ENCODE data around the gene LY6G6C.

Gene LY6G6C

DNA sequence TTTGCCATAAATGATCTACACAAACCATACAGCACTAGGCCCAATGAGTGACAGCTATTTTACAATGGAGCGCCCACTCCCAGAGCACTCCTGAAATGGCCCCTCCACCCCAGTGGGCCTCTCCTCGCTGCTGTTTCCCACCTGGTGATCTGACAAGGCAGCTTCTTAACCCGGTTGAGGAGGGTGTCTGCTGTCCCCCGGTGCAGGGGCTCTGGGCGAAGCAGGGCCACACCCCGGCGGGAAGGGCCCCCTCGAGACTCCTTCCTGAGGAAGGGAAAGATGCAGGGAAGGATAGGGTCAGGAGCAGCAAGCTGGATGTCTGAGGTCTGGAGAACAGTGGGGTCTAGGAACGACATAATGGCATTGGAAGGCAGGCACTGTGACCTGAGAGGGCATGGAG lies 28.7 kb downstream of the LY6G6C start:
- no peak overlapping the region for H3K9ac ChIP-seq (ENCODE audit: low read depth, low read length)
- peaks cover 6% of the 10 kb centered on the region; the same call in 1 of the 2 replicates for H3K4me1 ChIP-seq (ENCODE audit: insufficient read depth, low read length)
- no peaks in the 10 kb centered on the region for H3K9me3 ChIP-seq (ENCODE audit: control insufficient read depth, insufficient read depth, low read length)
- H3K36me3 ChIP-seq (ENCODE audit: insufficient read depth, low read length): peaks cover 13% of the 10 kb centered on the region

DNA sequence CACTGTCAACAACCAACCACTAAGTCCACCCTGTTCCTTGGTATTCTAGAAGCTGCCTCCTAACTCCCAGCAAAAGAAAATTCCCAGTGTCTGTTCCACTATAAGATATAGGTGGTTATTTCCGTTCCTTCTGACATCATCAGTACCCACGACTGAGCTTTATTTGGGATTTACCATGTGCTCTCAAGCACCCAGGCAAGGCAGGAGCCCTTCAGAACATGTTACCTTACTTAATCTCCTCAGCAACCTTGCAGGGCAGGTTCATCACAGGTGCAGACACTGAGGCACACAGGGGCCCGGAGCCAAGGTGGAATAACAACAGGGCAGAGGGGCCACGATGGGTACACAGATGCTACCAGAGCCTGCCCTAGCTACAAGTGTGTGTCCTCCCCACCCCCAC lies 29.2 kb downstream of the LY6G6C start:
- Histone ChIP-seq H3K36me3 (ENCODE audit: insufficient read depth, low read length) (peaks cover 15% of the 10 kb centered on the region), H3K4me1 (ENCODE audit: insufficient read depth, low read length) (peaks cover 6% of the 10 kb centered on the region; the same call in 1 of the 2 replicates), H3K9me3 (ENCODE audit: control insufficient read depth, insufficient read depth, low read length) (no peaks in the 10 kb centered on the region), H3K9ac (ENCODE audit: low read depth, low read length) (no peak overlapping the region)

DNA sequence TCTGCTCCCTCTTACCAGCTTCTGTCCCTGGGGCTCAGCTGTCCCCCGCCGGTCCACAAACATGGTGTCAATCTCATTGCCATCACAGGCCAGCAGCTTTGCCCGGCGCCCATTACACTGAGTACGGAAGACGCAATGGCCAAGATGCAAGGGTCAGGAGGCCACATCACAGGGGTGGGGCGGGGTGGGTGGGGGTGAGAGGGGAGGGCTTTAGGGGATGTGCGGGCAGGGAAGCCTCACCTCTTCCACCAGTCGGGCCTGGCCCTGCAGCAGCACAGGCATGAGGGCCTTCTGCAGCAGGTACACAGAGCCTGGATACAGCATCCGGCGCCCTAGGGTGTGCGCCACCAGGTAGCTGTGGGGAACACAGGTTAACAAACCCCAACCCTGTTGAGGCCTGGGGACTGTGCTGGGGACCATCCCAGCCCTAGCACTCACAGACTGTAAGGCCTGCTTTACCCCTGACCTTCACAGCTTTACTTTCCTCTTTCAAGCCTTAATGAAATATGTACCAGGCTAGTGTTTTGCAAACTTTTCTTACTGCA lies 29.9 kb downstream of the LY6G6C start:
- H3K9ac ChIP-seq (ENCODE audit: low read depth, low read length): no peak overlapping the region
- H3K9me3 ChIP-seq (ENCODE audit: control insufficient read depth, insufficient read depth, low read length): no peaks in the 10 kb centered on the region
- peaks cover 15% of the 10 kb centered on the region for H3K36me3 ChIP-seq (ENCODE audit: insufficient read depth, low read length)
- peaks cover 6% of the 10 kb centered on the region; the same call in 1 of the 2 replicates for H3K4me1 ChIP-seq (ENCODE audit: insufficient read depth, low read length)

DNA sequence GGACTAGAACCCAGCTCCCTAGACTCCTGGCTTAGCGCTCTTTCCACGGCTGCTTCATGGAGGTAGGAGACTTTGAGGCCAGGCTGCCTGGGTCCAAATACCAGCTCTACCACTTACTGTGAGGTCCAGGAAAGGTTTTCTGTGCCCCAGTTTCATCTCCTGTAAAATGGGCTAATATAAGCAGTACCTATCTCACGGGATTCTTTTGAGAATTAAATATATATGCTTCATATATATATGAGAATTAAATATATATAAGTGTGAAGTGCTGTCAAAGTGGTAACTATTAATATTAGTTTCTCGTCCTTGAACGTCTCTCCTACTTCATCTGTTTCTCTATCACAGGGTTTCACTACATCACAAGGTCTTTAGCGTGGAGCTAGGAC lies 30.5 kb downstream of the LY6G6C start:
- no peak overlapping the region for H3K9ac ChIP-seq (ENCODE audit: low read depth, low read length)
- peaks cover 6% of the 10 kb centered on the region; the same call in 1 of the 2 replicates for H3K4me1 ChIP-seq (ENCODE audit: insufficient read depth, low read length)
- H3K36me3 ChIP-seq (ENCODE audit: insufficient read depth, low read length): peaks cover 15% of the 10 kb centered on the region
- no peaks in the 10 kb centered on the region for H3K9me3 ChIP-seq (ENCODE audit: control insufficient read depth, insufficient read depth, low read length)

DNA sequence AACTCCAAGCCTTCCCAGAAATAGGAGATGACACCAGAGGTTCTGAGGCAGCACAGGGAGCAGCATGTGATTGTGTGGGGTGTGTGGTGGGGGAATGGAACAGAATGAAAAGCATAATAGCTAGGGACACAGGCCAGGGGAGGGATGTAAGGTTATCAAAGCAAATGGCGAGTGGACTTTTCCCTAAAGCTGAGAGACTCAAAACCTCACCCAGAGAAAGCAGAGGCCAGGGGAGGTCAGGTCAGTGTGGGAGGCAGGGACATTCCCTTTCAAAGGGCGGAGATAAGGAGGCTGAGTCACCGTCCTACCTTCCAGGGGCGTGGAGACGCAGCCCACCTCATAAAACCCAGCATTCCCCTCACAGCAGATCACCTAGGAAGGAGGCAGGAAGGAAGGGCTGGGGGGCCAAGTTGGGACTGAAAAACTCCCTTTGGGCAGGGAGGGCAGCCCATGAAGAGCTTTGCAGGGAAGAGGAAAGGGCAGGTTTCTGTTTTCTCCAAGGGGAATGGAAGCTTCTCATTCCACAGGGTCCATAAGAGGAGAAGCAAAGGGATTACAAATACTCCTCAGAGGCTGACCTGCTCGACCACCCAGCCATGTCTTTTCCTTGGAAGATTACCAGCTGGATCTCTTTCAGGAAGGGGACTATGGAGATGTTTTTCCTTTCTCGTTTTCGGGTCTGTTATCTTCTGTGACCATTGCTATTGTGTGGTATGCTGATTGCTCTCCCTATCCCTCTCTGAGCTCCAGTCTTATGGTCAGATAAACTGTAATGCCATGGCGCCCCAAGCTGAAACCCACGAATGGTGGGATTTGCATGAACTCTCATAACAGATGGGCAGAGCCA lies 31.1 kb downstream of the LY6G6C start:
- Histone ChIP-seq H3K36me3 (ENCODE audit: insufficient read depth, low read length) (peaks cover 15% of the 10 kb centered on the region), H3K9me3 (ENCODE audit: control insufficient read depth, insufficient read depth, low read length) (no peaks in the 10 kb centered on the region), H3K9ac (ENCODE audit: low read depth, low read length) (no peak overlapping the region), H3K4me1 (ENCODE audit: insufficient read depth, low read length) (peaks cover 6% of the 10 kb centered on the region; the same call in 1 of the 2 replicates)

DNA sequence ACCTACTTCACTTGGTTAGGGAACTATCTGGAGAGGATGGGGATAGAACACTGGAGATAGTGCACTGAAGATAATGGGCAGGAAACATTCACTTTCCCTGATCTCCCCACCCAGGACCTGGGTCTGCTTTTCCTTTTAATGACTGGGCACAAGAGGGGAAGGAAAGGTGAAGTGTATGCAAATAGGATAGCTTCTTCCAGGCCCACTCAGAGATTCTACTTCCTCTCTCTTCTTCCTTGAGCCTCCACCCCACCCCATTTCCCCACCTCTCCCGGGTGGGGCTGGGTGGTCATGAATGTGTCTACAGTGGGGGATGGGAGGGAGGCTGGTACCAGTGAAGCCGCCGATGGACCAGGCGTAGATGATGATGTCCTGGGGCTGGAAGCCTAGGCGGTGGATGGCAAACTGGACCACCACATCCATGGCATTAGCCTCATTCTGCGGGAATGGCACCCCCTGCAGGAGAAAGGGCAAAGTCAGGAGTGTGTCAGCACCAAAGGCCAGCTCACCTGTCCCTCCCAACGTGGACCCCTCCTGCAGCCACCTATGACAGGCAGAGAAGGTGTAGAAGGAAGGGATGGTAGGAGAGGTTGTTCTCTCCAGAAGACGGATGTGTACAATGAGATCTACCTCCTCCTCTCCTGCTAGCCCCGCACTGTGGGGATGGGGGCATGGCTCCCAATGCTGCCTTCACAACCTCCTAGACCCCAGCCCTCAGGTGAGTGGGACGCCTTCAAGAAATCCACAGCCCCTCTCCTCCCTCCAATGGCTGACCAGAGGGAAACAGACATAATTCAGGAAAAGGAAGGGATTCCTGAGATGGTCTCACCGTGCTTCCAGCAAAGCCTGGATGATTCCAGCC lies 32.1 kb downstream of the LY6G6C start:
- H3K36me3 ChIP-seq (ENCODE audit: insufficient read depth, low read length): peaks cover 15% of the 10 kb centered on the region
- H3K9ac ChIP-seq (ENCODE audit: low read depth, low read length): no peak overlapping the region
- peaks cover 6% of the 10 kb centered on the region; the same call in 1 of the 2 replicates for H3K4me1 ChIP-seq (ENCODE audit: insufficient read depth, low read length)
- H3K9me3 ChIP-seq (ENCODE audit: control insufficient read depth, insufficient read depth, low read length): no peaks in the 10 kb centered on the region

DNA sequence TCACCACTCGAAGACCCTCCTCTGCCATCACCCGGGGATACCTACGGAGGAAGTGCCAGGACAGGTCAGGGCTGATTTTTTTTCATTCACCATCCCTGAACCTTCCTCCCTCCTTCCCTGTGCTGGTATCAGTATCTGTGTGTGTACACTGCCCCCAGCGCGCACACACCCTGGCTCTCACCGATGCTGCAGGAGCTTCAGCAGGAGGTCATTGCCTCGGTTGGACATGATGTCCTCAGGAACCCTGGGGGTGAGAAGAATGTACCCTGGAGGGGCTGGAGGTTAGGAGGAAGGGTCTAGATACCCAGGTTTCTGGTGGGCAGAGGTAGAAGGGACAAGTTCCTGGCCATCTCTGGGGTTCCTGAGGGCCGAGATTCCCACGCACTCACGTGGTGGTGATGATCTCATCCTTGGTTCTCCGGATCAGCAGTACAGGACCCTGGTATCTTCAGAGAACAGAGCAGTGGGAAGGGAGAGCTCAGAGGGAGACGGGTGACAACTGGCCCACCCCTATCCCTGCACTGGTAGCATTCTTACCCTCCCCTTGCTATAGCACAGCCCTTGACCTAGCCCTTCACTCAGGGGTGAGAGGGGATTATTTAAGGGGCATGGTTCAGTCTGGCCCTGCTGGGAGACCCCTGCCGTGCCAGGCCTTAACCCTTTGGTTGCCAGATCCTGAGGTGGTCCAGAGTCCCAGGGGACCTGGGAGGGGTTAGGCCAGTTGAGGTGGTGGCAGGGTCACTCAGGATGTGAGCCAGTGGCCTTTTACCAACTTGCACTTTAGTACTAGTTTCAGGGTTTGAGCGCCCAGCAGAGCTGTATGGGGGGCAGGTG lies 33.5 kb downstream of the LY6G6C start:
- Histone ChIP-seq H3K36me3 (ENCODE audit: insufficient read depth, low read length) (peaks cover 15% of the 10 kb centered on the region), H3K9ac (ENCODE audit: low read depth, low read length) (no peak overlapping the region), H3K9me3 (ENCODE audit: control insufficient read depth, insufficient read depth, low read length) (no peaks in the 10 kb centered on the region), H3K4me1 (ENCODE audit: insufficient read depth, low read length) (peaks cover 6% of the 10 kb centered on the region; the same call in 1 of the 2 replicates)

DNA sequence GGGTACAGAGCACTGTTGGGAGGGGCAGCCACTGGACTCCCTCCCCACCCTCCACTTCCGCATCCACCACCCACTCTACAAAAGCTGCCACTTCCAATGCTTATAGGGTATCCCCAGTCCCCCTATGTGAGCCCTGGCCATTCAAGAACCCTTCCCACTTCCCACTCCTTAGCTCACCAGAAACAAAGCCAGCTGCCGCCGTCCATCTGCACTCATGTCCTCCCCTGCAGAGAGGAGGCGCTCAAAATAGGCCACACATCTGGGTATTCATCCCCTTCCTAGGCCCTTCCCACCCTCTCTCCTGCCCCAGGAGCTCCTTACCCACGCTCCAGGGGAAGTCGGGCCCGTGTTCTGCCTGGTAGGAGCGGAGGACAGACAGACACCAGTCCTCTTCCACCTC lies 34.2 kb downstream of the LY6G6C start:
- Histone ChIP-seq H3K36me3 (ENCODE audit: insufficient read depth, low read length) (peaks cover 15% of the 10 kb centered on the region), H3K9me3 (ENCODE audit: control insufficient read depth, insufficient read depth, low read length) (no peaks in the 10 kb centered on the region), H3K4me1 (ENCODE audit: insufficient read depth, low read length) (peaks cover 6% of the 10 kb centered on the region; the same call in 1 of the 2 replicates), H3K9ac (ENCODE audit: low read depth, low read length) (no peak overlapping the region)

DNA sequence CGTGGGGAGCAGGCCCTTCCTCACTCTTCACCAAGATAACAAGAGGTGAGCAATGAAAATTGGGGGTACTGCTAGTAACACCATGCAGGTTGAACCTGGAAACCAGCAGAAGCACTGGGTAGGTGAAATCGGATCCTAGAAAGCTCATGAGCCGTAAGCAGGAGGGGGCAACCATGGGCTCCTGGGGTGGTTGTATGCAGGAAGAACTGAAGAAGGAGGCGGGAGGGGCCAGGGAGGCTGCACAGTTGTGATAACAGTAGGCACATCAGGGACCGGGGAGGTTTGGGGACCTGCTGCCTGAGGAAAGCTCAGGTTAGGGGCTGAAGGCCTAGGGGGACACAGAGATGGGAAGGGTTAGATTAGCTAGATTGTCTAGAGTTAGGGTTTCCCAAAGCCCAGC lies 35.1 kb downstream of the LY6G6C start:
- no peaks in the 10 kb centered on the region for H3K9me3 ChIP-seq (ENCODE audit: control insufficient read depth, insufficient read depth, low read length)
- H3K36me3 ChIP-seq (ENCODE audit: insufficient read depth, low read length): peaks cover 15% of the 10 kb centered on the region
- H3K4me1 ChIP-seq (ENCODE audit: insufficient read depth, low read length): peaks cover 6% of the 10 kb centered on the region; the same call in 1 of the 2 replicates
- H3K9ac ChIP-seq (ENCODE audit: low read depth, low read length): no peak overlapping the region

DNA sequence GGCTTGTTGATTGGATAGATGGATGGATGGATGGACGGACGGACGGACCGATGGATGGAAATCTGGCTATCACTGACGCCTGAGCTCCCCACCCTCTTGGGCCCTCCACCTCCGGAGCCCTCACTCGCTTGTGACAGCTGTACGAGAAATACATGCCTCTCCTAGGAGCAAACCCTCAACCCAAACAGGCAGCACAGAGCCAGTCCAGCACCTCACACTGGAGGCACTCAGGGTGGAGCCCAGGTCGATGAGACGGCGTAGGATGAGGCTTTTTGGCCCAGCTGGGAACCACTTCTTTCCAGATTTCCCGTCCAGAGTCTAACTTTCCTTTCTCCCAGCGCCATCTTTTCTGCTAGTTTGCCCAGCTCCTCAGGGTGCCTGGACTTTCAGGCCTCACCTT lies 38.0 kb downstream of the LY6G6C start:
- H3K9ac ChIP-seq (ENCODE audit: low read depth, low read length): peak overlapping the region; percentile 62; the same call in 1 of the 2 replicates
- no peaks in the 10 kb centered on the region for H3K4me1 ChIP-seq (ENCODE audit: insufficient read depth, low read length)
- peaks cover 8% of the 10 kb centered on the region for H3K36me3 ChIP-seq (ENCODE audit: insufficient read depth, low read length)
- H3K9me3 ChIP-seq (ENCODE audit: control insufficient read depth, insufficient read depth, low read length): no peaks in the 10 kb centered on the region

DNA sequence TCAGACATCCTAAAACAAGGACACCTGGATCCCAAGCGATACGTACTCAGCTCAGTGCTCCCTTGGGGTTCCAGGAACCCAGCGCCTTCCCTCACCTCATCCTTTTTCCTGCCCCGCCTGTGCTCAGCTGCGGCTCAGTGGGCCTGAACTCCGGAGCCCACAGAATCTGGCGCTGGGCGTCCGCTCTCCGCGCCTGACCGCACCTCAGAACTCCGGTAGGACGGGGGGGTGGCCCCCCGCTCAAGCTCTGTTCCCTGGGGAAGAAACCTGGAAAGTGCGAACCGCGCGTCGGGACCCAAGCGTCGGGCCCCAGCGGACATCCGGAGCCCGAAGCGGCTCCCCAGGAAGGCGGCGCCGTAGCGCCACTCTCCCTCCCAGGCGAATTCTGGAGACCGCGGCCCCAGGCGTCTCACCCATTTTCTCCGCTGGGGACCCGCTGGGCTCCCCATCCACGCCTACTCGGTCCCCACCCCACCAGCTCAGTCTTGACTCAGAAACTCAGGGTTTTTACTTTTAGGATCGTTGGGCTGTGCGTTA lies 40.3 kb downstream of the LY6G6C start:
- H3K4me1 ChIP-seq (ENCODE audit: insufficient read depth, low read length): no peaks in the 10 kb centered on the region
- peak overlapping the region; percentile 52 for H3K9ac ChIP-seq (ENCODE audit: low read depth, low read length)
- H3K36me3 ChIP-seq (ENCODE audit: insufficient read depth, low read length): no peaks in the 10 kb centered on the region
- H3K9me3 ChIP-seq (ENCODE audit: control insufficient read depth, insufficient read depth, low read length): no peaks in the 10 kb centered on the region

DNA sequence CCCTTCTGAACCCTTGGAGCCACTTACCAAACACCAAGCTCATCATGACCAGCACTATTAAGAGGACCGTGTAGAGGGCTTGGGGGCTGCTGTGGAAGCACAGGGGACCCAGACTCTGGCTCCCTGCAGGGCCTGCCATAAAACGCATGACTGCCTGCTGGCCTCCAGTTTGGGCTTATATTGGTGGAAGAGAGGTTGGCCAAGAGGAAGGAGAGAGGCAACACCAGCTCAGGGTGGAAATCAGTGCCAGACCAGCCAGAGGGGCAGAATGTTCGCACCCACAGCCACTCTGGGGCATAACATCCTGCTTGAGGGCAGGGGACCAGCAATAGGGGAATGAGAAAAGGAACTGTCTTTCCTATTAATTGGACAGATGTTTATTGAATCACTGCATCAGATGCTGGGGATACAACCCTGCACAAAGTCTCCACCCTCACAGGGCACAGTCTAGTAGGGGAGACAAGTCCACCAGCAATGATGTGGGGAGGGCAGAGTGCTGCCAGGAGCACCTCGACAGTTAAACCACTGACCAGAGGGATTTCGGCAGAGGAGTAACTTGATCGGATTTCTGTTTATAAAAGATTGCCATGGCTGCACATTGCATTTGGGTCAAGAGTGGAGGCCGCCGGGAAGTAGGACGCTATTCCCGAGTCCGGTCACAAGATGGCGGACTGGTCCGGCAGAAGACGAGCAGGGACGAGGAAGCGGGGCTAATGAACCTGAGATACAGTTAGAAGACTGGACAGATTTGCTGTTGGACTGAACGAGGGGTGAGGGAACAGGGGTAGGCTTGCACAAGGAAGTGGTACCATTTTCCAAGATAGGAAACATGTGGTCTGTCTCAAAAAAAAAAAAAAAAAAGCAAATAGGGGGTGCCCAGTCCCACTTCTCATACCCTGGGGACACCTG lies 41.1 kb downstream of the LY6G6C start, which contains the start of gene LY6G5C:
TSS of gene LY6G5C (minus strand) at position 842 of the 909 bp plus-strand sequence. CDS start at position 148, 694 bp downstream.
- Histone ChIP-seq H3K36me3 (ENCODE audit: insufficient read depth, low read length) (no peaks in the 10 kb centered on the region), H3K9me3 (ENCODE audit: control insufficient read depth, insufficient read depth, low read length) (no peaks in the 10 kb centered on the region), H3K9ac (ENCODE audit: low read depth, low read length) (peak within 1 kb of the TSS; percentile 52), H3K4me1 (ENCODE audit: insufficient read depth, low read length) (no peaks in the 10 kb centered on the region)

DNA sequence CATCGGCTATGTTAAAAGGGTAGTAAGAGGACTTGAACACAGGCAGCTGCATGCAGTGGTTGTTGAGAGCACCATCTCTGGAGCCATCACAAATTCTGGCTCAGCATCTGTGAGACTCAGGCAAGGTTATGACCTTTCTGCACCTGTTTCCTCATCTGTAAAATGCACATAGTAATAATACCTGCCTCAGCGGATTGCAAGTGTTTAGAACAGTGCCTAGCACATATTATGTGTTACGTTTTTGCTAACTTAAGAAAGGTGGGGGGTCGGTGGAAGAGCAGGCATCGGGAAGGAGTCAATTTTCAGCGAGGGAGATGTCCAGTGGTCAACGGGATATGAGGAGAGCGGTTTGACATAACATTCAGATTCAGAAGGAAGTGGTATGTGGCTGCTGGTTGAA lies 43.6 kb downstream of the LY6G6C start:
- H3K9me3 ChIP-seq (ENCODE audit: control insufficient read depth, insufficient read depth, low read length): no peaks in the 10 kb centered on the region
- H3K36me3 ChIP-seq (ENCODE audit: insufficient read depth, low read length): no peaks in the 10 kb centered on the region; the same call in 1 of the 2 replicates
- no peaks in the 10 kb centered on the region for H3K4me1 ChIP-seq (ENCODE audit: insufficient read depth, low read length)
- no peak overlapping the region for H3K9ac ChIP-seq (ENCODE audit: low read depth, low read length)

All from ES-I3 (cell line).